Measurements from ENCODE around the gene ITPKB. TPM values are rescaled to one million over a fixed set of nuclear protein-coding genes. Genes with fewer than 3 reads are reported as not detected.

ITPKB gene
- total and polyA plus RNA-seq, 2 experiments from 2014 or later = 0.31 to 5.2 TPM

DNA sequence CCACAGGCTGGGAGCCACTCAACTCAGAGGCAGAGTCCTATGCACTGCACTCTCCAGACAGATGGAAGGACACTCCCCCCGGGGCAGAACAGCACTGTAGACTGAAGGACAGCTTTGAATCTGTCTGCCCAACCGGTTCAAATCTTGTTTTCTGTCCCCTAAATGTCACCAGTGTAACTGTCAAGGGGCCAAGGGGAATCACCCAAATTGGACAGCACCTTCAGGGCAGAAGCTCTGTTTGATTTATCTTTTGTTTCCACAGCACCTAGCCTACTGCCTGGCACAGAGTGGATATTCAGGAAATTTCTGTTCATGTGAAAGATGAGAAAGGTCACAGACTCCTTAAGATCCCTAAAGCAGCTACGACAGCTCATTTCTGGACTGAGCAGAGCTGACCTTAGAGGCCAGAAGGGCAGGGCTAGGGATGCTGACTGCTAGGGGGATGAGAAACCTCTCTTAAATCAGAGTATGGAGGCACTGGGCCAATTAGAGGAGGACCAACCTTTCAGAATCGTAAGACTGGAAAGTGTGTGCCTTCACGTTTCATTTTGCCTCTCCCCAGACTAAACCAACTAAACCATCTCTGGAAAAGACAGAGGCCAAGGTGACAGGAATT is 41.0 kb downstream of the ITPKB start:
- DNase-seq (ENCODE audit: low spot score) (no peak), ATAC-seq (no peak)
- Histone ChIP-seq H3K4me2 (no peak overlapping the region), H3K4me1 (ENCODE audit: insufficient read depth) (peaks cover 23% of the 10 kb centered on the region), H3K27me3 (ENCODE audit: insufficient read depth) (no peaks in the 10 kb centered on the region), H3K4me3 (no peak overlapping the region), H2AFZ (no peak overlapping the region), H4K20me1 (replicated peaks; ENCODE audit: insufficient read depth) (no peaks in the 10 kb centered on the region), H3K36me3 (ENCODE audit: insufficient read depth) (no peaks in the 10 kb centered on the region), H3K9me2 (ENCODE audit: insufficient read depth) (0 out of 2 replicates have a peak, but pooled peaks cover 3% of the 10 kb centered on the region), H3F3A (replicated peaks; ENCODE audit: low read depth) (no peaks in the 10 kb centered on the region; the same call in 1 of the 2 replicates), H3K79me2 (replicated peaks; ENCODE audit: insufficient read depth) (no peaks in the 10 kb centered on the region), H3K27ac (ENCODE audit: low read depth) (no peak overlapping the region)
- Mint-ChIP-seq H3K4me3 (no peak overlapping the region), H3K27ac (no peak overlapping the region), H3K4me1 (peaks cover 19% of the 10 kb centered on the region), H3K27me3 (ENCODE audit: insufficient read depth, low read depth, poor library complexity) (peaks cover 10% of the 10 kb centered on the region), H3K9me3 (no peaks in the 10 kb centered on the region), H3K36me3 (ENCODE audit: low read depth) (no peaks in the 10 kb centered on the region)
- TF ChIP-seq, protein P1, sequence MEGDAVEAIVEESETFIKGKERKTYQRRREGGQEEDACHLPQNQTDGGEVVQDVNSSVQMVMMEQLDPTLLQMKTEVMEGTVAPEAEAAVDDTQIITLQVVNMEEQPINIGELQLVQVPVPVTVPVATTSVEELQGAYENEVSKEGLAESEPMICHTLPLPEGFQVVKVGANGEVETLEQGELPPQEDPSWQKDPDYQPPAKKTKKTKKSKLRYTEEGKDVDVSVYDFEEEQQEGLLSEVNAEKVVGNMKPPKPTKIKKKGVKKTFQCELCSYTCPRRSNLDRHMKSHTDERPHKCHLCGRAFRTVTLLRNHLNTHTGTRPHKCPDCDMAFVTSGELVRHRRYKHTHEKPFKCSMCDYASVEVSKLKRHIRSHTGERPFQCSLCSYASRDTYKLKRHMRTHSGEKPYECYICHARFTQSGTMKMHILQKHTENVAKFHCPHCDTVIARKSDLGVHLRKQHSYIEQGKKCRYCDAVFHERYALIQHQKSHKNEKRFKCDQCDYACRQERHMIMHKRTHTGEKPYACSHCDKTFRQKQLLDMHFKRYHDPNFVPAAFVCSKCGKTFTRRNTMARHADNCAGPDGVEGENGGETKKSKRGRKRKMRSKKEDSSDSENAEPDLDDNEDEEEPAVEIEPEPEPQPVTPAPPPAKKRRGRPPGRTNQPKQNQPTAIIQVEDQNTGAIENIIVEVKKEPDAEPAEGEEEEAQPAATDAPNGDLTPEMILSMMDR (conservative IDR thresholded peaks at IDR 0.05; ENCODE audit: low read depth in 2 of 2) = no peak
- TF ChIP-seq, protein P2, sequence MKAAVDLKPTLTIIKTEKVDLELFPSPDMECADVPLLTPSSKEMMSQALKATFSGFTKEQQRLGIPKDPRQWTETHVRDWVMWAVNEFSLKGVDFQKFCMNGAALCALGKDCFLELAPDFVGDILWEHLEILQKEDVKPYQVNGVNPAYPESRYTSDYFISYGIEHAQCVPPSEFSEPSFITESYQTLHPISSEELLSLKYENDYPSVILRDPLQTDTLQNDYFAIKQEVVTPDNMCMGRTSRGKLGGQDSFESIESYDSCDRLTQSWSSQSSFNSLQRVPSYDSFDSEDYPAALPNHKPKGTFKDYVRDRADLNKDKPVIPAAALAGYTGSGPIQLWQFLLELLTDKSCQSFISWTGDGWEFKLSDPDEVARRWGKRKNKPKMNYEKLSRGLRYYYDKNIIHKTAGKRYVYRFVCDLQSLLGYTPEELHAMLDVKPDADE (IDR thresholded peaks at IDR 0.05) = no peak
- TF ChIP-seq ZNF114 (CRISPR knock-in tag; IDR thresholded peaks at IDR 0.05) (no peak), ZNF331 (CRISPR knock-in tag; IDR thresholded peaks at IDR 0.05; ENCODE audit: low read depth) (no peak), NANOG (IDR thresholded peaks at IDR 0.05; ENCODE audit: borderline replicate concordance) (no peak), EZH2 (IDR thresholded peaks at IDR 0.05; ENCODE audit: low read depth, unreplicated experiment) (no peak)
- TF ChIP-seq, protein P3, sequence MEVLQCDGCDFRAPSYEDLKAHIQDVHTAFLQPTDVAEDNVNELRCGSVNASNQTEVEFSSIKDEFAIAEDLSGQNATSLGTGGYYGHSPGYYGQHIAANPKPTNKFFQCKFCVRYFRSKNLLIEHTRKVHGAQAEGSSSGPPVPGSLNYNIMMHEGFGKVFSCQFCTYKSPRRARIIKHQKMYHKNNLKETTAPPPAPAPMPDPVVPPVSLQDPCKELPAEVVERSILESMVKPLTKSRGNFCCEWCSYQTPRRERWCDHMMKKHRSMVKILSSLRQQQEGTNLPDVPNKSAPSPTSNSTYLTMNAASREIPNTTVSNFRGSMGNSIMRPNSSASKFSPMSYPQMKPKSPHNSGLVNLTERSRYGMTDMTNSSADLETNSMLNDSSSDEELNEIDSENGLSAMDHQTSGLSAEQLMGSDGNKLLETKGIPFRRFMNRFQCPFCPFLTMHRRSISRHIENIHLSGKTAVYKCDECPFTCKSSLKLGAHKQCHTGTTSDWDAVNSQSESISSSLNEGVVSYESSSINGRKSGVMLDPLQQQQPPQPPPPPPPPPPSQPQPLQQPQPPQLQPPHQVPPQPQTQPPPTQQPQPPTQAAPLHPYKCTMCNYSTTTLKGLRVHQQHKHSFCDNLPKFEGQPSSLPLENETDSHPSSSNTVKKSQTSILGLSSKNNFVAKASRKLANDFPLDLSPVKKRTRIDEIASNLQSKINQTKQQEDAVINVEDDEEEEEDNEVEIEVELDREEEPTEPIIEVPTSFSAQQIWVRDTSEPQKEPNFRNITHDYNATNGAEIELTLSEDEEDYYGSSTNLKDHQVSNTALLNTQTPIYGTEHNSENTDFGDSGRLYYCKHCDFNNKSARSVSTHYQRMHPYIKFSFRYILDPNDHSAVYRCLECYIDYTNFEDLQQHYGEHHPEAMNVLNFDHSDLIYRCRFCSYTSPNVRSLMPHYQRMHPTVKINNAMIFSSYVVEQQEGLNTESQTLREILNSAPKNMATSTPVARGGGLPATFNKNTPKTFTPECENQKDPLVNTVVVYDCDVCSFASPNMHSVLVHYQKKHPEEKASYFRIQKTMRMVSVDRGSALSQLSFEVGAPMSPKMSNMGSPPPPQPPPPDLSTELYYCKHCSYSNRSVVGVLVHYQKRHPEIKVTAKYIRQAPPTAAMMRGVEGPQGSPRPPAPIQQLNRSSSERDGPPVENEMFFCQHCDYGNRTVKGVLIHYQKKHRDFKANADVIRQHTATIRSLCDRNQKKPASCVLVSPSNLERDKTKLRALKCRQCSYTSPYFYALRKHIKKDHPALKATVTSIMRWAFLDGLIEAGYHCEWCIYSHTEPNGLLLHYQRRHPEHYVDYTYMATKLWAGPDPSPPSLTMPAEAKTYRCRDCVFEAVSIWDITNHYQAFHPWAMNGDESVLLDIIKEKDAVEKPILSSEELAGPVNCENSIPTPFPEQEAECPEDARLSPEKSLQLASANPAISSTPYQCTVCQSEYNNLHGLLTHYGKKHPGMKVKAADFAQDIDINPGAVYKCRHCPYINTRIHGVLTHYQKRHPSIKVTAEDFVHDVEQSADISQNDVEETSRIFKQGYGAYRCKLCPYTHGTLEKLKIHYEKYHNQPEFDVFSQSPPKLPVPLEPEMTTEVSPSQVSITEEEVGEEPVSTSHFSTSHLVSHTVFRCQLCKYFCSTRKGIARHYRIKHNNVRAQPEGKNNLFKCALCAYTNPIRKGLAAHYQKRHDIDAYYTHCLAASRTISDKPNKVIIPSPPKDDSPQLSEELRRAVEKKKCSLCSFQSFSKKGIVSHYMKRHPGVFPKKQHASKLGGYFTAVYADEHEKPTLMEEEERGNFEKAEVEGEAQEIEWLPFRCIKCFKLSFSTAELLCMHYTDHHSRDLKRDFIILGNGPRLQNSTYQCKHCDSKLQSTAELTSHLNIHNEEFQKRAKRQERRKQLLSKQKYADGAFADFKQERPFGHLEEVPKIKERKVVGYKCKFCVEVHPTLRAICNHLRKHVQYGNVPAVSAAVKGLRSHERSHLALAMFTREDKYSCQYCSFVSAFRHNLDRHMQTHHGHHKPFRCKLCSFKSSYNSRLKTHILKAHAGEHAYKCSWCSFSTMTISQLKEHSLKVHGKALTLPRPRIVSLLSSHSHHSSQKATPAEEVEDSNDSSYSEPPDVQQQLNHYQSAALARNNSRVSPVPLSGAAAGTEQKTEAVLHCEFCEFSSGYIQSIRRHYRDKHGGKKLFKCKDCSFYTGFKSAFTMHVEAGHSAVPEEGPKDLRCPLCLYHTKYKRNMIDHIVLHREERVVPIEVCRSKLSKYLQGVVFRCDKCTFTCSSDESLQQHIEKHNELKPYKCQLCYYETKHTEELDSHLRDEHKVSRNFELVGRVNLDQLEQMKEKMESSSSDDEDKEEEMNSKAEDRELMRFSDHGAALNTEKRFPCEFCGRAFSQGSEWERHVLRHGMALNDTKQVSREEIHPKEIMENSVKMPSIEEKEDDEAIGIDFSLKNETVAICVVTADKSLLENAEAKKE (CRISPR knock-in tag; IDR thresholded peaks at IDR 0.05) = no peak

Data from GM23338 (cell line).